ENCODE results near the gene LENG9. TPM values are rescaled to one million over a fixed set of nuclear protein-coding genes. Genes with fewer than 3 reads are reported as not detected.

Gene LENG9
- total and polyA plus RNA-seq, 2 of the 13 experiments (the other 11 are each of a cell fraction or from before 2014, with no cell fraction given) = 0.75 to 2.9 TPM

- TF ChIP-seq ZNF646 (CRISPR knock-in tag; IDR thresholded peaks at IDR 0.05) (0 out of 2 replicates have a peak, but pooled peaks have one; percentile 35), ZSCAN5A (CRISPR knock-in tag; IDR thresholded peaks at IDR 0.05; ENCODE audit: borderline replicate concordance) (0 out of 2 replicates have a peak, but pooled peaks have one; percentile 0), ZFP90 (CRISPR knock-in tag; IDR thresholded peaks at IDR 0.05; ENCODE audit: borderline replicate concordance) (0 out of 2 replicates have a peak, but pooled peaks have one; percentile 29), ZNF549 (CRISPR knock-in tag; IDR thresholded peaks at IDR 0.05) (no peak), EEA1 (CRISPR knock-in tag; IDR thresholded peaks at IDR 0.05; ENCODE audit: borderline replicate concordance) (no peak), ZNF781 (CRISPR knock-in tag; IDR thresholded peaks at IDR 0.05; ENCODE audit: borderline replicate concordance, not compliant biosample characterization) (no peak), NR2F2 (IDR thresholded peaks at IDR 0.05; ENCODE audit: borderline replicate concordance, low read depth) (0 out of 2 replicates have a peak, but pooled peaks have one; percentile 15), E2F1 (CRISPR knock-in tag; IDR thresholded peaks at IDR 0.05) (0 out of 2 replicates have a peak, but pooled peaks have one; percentile 5), SAP130 (CRISPR knock-in tag; IDR thresholded peaks at IDR 0.05; ENCODE audit: low read depth) (peak; percentile 72), UBTF (CRISPR knock-in tag; IDR thresholded peaks at IDR 0.05) (0 out of 2 replicates have a peak, but pooled peaks have one; percentile 3), MYNN (CRISPR knock-in tag; IDR thresholded peaks at IDR 0.05; ENCODE audit: low read depth) (no peak), SMAD1 (CRISPR knock-in tag; IDR thresholded peaks at IDR 0.05; ENCODE audit: borderline replicate concordance, low read depth) (no peak), HBP1 (CRISPR knock-in tag; IDR thresholded peaks at IDR 0.05; ENCODE audit: low read depth) (0 out of 2 replicates have a peak, but pooled peaks have one; percentile 28), ZFYVE20 (CRISPR knock-in tag; IDR thresholded peaks at IDR 0.05; ENCODE audit: borderline replicate concordance, low read depth) (no peak)
Observed at GRCh38 chr19:54448040-54448773, 15.4 kb downstream of the LENG9 start (continued).

All from HepG2 (cell line).